ENCODE data around the gene CUL9. TPM values are rescaled to one million over a fixed set of nuclear protein-coding genes. Genes with fewer than 3 reads are reported as not detected.

CUL9 gene
- polyA plus RNA-seq, 1 donor from 2014 or later, result 65.0 TPM

GRCh38 chr6:43220439-43220951 is 38.5 kb downstream of the CUL9 start:
- H3K4me2 ChIP-seq (ENCODE audit: low read length), result no peak overlapping the region
- no peaks in the 10 kb centered on the region for H3K79me2 ChIP-seq (replicated peaks; ENCODE audit: insufficient read depth, low read length)
- H3K4me3 ChIP-seq (ENCODE audit: low read length), result no peak overlapping the region
- H4K20me1 ChIP-seq (ENCODE audit: insufficient read depth), result no peaks in the 10 kb centered on the region
- H3K27ac ChIP-seq (ENCODE audit: low read length), result no peak overlapping the region
- no peak overlapping the region for H3K9ac ChIP-seq (ENCODE audit: low read length)
- H3K9me2 ChIP-seq (ENCODE audit: insufficient read depth, low read length), result no peaks in the 10 kb centered on the region
- no peaks in the 10 kb centered on the region for H3K27me3 ChIP-seq (ENCODE audit: insufficient read depth, low read depth, low read length)
- H3K9me3 ChIP-seq (ENCODE audit: low read length), result no peaks in the 10 kb centered on the region
- no peaks in the 10 kb centered on the region for H3F3A ChIP-seq (ENCODE audit: insufficient read depth, low read length, poor library complexity, severe bottlenecking)
- H3K36me3 ChIP-seq (ENCODE audit: insufficient read depth, low read length), result no peaks in the 10 kb centered on the region
- no peak overlapping the region for H2AFZ ChIP-seq (ENCODE audit: low read depth, low read length)
- TF ChIP-seq TAF1 (IDR thresholded peaks at IDR 0.05; ENCODE audit: low read depth), result no peak
- TF ChIP-seq RAD21 (conservative IDR thresholded peaks at IDR 0.05), result no peak
- no peak for TF ChIP-seq EZH2 (IDR thresholded peaks at IDR 0.05; ENCODE audit: borderline replicate concordance, insufficient read depth, low read length, poor library complexity, severe bottlenecking)
- no peak for TF ChIP-seq SMC3 (conservative IDR thresholded peaks at IDR 0.05; ENCODE audit: poor library complexity)
- no peak for TF ChIP-seq POLR2AphosphoS5 (IDR thresholded peaks at IDR 0.05)
- no peak for TF ChIP-seq EP300 (conservative IDR thresholded peaks at IDR 0.05; ENCODE audit: poor library complexity, severe bottlenecking)
- no peak for TF ChIP-seq MXI1 (conservative IDR thresholded peaks at IDR 0.05; ENCODE audit: poor library complexity, severe bottlenecking)
- no peak for TF ChIP-seq CTCF (IDR thresholded peaks at IDR 0.05; ENCODE audit: poor library complexity, severe bottlenecking)

GRCh38 chr6:43221046-43221972 is 39.3 kb downstream of the CUL9 start:
- H3K9ac ChIP-seq (ENCODE audit: low read length), result no peak overlapping the region
- no peaks in the 10 kb centered on the region for H3K36me3 ChIP-seq (ENCODE audit: insufficient read depth, low read length)
- TF ChIP-seq RAD21 (conservative IDR thresholded peaks at IDR 0.05) (no peak), MXI1 (conservative IDR thresholded peaks at IDR 0.05; ENCODE audit: poor library complexity, severe bottlenecking) (no peak), POLR2AphosphoS5 (IDR thresholded peaks at IDR 0.05) (no peak), SMC3 (conservative IDR thresholded peaks at IDR 0.05; ENCODE audit: poor library complexity) (no peak), CTCF (IDR thresholded peaks at IDR 0.05; ENCODE audit: poor library complexity, severe bottlenecking) (no peak), TAF1 (IDR thresholded peaks at IDR 0.05; ENCODE audit: low read depth) (no peak), EZH2 (IDR thresholded peaks at IDR 0.05; ENCODE audit: borderline replicate concordance, insufficient read depth, low read length, poor library complexity, severe bottlenecking) (no peak), REST (IDR thresholded peaks at IDR 0.05; ENCODE audit: borderline replicate concordance) (no peak), EP300 (conservative IDR thresholded peaks at IDR 0.05; ENCODE audit: poor library complexity, severe bottlenecking) (no peak)
- H3K79me2 ChIP-seq (replicated peaks; ENCODE audit: insufficient read depth, low read length), result no peaks in the 10 kb centered on the region
- no peaks in the 10 kb centered on the region for H3K27me3 ChIP-seq (ENCODE audit: insufficient read depth, low read depth, low read length)
- no peak overlapping the region for H2AFZ ChIP-seq (ENCODE audit: low read depth, low read length)
- no peak overlapping the region for H3K4me2 ChIP-seq (ENCODE audit: low read length)
- H3K9me3 ChIP-seq (ENCODE audit: low read length), result no peaks in the 10 kb centered on the region
- H3F3A ChIP-seq (ENCODE audit: insufficient read depth, low read length, poor library complexity, severe bottlenecking), result no peaks in the 10 kb centered on the region
- H3K9me2 ChIP-seq (ENCODE audit: insufficient read depth, low read length), result no peaks in the 10 kb centered on the region
- H4K20me1 ChIP-seq (ENCODE audit: insufficient read depth), result no peaks in the 10 kb centered on the region
- H3K4me3 ChIP-seq (ENCODE audit: low read length), result no peak overlapping the region
- H3K27ac ChIP-seq (ENCODE audit: low read length), result no peak overlapping the region
